ENCODE data around the gene YWHAQ. TPM values are rescaled to one million over a fixed set of nuclear protein-coding genes. Genes with fewer than 3 reads are reported as not detected.
A peak's percentile ranks its signal among the peaks of the same experiment; 100 is the strongest.

YWHAQ gene
- total and polyA plus RNA-seq, 3 donors from 2014 or later, result 260 to 374 (median 261) TPM

DNA sequence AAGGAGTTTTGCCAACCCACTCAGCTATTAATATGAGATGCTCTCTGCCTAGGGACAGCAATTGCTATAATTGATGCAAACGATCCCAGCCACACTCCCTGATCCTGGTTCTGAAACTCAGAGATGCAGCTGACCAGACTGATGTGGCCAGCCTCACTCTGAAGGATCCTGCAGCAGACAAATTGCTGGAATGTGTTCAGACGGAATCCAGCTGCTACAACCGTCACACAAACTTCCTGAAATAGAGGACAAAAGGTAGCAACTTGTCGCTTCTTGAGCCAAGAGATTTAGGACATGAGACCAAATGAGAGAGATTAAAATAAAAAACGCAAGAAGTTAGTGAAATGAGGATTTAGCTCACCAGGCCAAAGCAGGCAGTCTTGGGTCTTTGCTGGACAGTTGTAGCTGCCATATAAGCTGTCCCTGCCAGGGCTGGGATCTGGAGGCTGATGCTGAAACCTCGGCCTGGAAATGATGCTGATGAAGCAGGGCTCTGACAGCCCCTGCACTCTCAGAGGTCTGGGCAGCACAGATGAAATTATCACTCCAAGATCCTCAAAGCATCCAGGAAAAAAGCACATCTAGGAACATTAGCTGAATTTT is 8.3 kb upstream of the YWHAQ start:
- H3K4me3 ChIP-seq, result no peak overlapping the region
- H3K27ac ChIP-seq, result peak overlapping the region; percentile 37 to 44
- peaks cover 30% of the 10 kb centered on the region for H3K4me1 ChIP-seq
- no peaks in the 10 kb centered on the region for H3K27me3 ChIP-seq
- 29 to 31% methylated on average over 5 to 6 of the region's 6 CpGs for WGBS, 2 donors
- intact Hi-C loops (cut with DNase I; ENCODE audit: low total_unique reads), result no loop called here
- DNase-seq, result no peak
- TF ChIP-seq, protein P1, sequence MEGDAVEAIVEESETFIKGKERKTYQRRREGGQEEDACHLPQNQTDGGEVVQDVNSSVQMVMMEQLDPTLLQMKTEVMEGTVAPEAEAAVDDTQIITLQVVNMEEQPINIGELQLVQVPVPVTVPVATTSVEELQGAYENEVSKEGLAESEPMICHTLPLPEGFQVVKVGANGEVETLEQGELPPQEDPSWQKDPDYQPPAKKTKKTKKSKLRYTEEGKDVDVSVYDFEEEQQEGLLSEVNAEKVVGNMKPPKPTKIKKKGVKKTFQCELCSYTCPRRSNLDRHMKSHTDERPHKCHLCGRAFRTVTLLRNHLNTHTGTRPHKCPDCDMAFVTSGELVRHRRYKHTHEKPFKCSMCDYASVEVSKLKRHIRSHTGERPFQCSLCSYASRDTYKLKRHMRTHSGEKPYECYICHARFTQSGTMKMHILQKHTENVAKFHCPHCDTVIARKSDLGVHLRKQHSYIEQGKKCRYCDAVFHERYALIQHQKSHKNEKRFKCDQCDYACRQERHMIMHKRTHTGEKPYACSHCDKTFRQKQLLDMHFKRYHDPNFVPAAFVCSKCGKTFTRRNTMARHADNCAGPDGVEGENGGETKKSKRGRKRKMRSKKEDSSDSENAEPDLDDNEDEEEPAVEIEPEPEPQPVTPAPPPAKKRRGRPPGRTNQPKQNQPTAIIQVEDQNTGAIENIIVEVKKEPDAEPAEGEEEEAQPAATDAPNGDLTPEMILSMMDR (IDR thresholded peaks at IDR 0.05), result no peak
- no peak for TF ChIP-seq POLR2A (IDR thresholded peaks at IDR 0.05)
- no peaks in the 10 kb centered on the region for H3K9me3 ChIP-seq
- H3K36me3 ChIP-seq (ENCODE audit: low read depth, missing control alignments), result no peaks in the 10 kb centered on the region

DNA sequence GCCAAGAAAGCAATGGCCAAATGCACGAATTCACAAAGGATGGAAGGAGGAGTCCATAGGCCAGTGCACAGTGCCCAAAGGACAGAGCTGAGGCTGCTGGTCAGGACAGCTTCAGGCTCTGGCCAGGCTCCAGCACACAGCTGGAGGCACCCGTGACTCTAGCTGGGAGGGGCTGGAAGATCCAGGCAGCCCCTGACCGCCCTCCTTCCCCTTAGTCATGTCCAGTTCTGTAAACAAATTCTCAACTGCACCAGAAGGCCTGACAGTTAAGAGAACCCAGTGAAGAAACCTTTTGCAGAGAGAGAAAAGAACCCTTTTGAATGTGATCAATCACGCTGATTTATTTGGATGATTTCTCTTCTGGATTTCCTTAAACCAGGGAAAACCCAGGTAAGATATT is 7.7 kb upstream of the YWHAQ start:
- intact Hi-C loops (cut with DNase I; ENCODE audit: low total_unique reads), result no loop called here

DNA sequence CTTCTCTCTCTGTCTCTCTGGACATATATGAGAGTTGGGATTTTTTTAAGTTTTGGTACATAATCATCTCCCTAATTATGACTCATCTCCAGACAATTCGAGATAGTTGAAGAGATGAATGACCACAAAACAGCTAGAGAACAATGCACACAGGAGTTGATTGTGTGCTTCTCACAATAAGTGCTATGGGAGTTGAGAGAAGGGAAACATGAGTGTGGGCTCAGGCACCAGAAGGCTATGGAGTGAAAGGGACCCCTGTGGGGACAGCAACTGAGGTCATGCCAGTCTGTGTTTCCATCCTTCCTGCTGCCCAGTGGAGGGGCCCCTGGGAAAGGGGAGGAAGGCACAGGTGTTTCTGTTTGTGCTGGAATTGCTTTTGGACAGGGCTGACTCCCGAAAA is 6.5 kb upstream of the YWHAQ start:
- Histone ChIP-seq H3K36me3 (ENCODE audit: low read depth, missing control alignments) (no peaks in the 10 kb centered on the region), H3K4me3 (no peak overlapping the region), H3K9me3 (no peaks in the 10 kb centered on the region), H3K27me3 (no peaks in the 10 kb centered on the region), H3K27ac (no peak overlapping the region), H3K4me1 (peaks cover 30% of the 10 kb centered on the region)
- WGBS, 2 donors, result 56 to 60% methylated on average over 1 to 2 of the region's 2 CpGs
- TF ChIP-seq, protein P1 (IDR thresholded peaks at IDR 0.05), result no peak
- intact Hi-C loops (cut with DNase I; ENCODE audit: low total_unique reads), result no loop called here
- no peak for DNase-seq

More for the DNA sequence above, 7.7 kb upstream of the YWHAQ start:
- 27 to 52% methylated on average over 4 of the region's 4 CpGs for WGBS, 2 donors
- no peak for TF ChIP-seq POLR2A (IDR thresholded peaks at IDR 0.05)
- TF ChIP-seq, protein P1 (IDR thresholded peaks at IDR 0.05), result no peak
- H3K4me3 ChIP-seq, result no peak overlapping the region
- no peaks in the 10 kb centered on the region for H3K36me3 ChIP-seq (ENCODE audit: low read depth, missing control alignments)
- peaks cover 30% of the 10 kb centered on the region for H3K4me1 ChIP-seq
- no peaks in the 10 kb centered on the region for H3K9me3 ChIP-seq
- peak overlapping the region; percentile 37 to 44 for H3K27ac ChIP-seq
- H3K27me3 ChIP-seq, result no peaks in the 10 kb centered on the region
- DNase-seq, result peak; percentile 86

DNA sequence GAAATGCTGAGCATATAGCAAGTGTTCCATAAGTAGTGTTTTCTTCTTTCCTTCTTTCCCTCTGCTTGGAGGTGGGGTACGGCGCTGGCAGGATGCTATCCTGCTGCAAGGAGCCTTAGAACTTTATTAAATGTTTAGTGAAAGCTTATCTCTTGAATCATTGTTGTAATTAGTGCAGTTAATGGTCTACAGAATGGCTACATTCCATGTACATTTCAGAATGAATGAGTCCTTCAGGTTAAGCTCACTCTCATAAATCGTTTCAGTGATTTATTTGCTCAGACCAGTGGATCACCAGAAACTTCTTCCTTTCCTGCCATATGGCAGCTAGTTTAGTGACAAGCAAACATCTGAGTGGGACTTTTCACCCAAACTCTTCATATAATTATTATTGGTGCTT is 3.3 kb upstream of the YWHAQ start:
- H3K27me3 ChIP-seq, result no peaks in the 10 kb centered on the region
- H3K9me3 ChIP-seq, result no peaks in the 10 kb centered on the region
- H3K27ac ChIP-seq, result no peak overlapping the region
- TF ChIP-seq POLR2A (IDR thresholded peaks at IDR 0.05), result no peak
- TF ChIP-seq, protein P1 (IDR thresholded peaks at IDR 0.05), result no peak
- no peak overlapping the region for H3K4me3 ChIP-seq
- peaks cover 25% of the 10 kb centered on the region for H3K4me1 ChIP-seq
- WGBS, 2 donors, result 89 to 92% methylated on average over 3 of the region's 3 CpGs
- intact Hi-C loops (cut with DNase I; ENCODE audit: low total_unique reads), result no loop called here
- no peaks in the 10 kb centered on the region for H3K36me3 ChIP-seq (ENCODE audit: low read depth, missing control alignments)
- no peak for DNase-seq

Data from testis (tissue), 3 donors.